K562 (cell line): ENCODE measurements around the gene RASL10B.

Source experiments
- BHLHE40 ChIP-seq: IDR thresholded peaks from 2 replicates; pipeline ENCODE4 v1.6.1; 2011; ENCODE audit warnings: low read length, improper control_type of control experiment
- CREB5 ChIP-seq: fragments of 250-450 bp; sonication (Bioruptor Pico); IDR thresholded peaks from 2 replicates; pipeline ENCODE4 v1.5.0; 2020; ENCODE audit warnings: mild to moderate bottlenecking
- CTCF ChIP-seq, 3 experiments: IDR thresholded peaks in 2 of 3; conservative IDR thresholded peaks in 1 of 3; 2 replicates each; pipeline ENCODE4 v1.5.1; 2011 to 2012; ENCODE audit warnings: low read length in 3 of 3, mild to moderate bottlenecking in 3 of 3, control low read depth in 2 of 3, improper control_type of control experiment in 1 of 3, inconsistent platforms in 1 of 3, low read depth in 1 of 3, mixed read lengths in 1 of 3, moderate library complexity in 1 of 3; ENCODE audit not compliant: insufficient read depth in 2 of 3
- ETS1 ChIP-seq: conservative IDR thresholded peaks from 2 replicates; pipeline ENCODE4 v1.6.1; 2011; ENCODE audit warnings: low read depth, mild to moderate bottlenecking, low read length; ENCODE audit not compliant: control insufficient read depth
- FOXO4 ChIP-seq: fragments of 450-650 bp; formaldehyde crosslinking; IDR thresholded peaks from 2 replicates; pipeline ENCODE4 v1.4.0; 2020; ENCODE audit warnings: mild to moderate bottlenecking, moderate library complexity
- FOXP1 ChIP-seq: sonication (generic); formaldehyde crosslinking; IDR thresholded peaks from 2 replicates; pipeline ENCODE4 v1.8.0; 2022; ENCODE audit warnings: mild to moderate bottlenecking, missing genetic modification reagents
- MAFF ChIP-seq: IDR thresholded peaks from 2 replicates; pipeline ENCODE4 v1.6.1; 2012; ENCODE audit warnings: low read length, improper control_type of control experiment
- NUFIP1 ChIP-seq: fragments of 450-650 bp; IDR thresholded peaks from 2 replicates; pipeline ENCODE4 v1.6.1; 2018; ENCODE audit not compliant: partially characterized antibody
- ZNF282 ChIP-seq: sonication (generic); formaldehyde crosslinking; IDR thresholded peaks from 2 replicates; pipeline ENCODE4 v1.8.1; 2023; ENCODE audit warnings: missing genetic modification reagents

GRCh38 chr17:35742896-35743477 lies 11.5 kb downstream of the RASL10B start:
- TF ChIP-seq ETS1 = no peak
- TF ChIP-seq FOXP1 = no peak
- no peak for TF ChIP-seq ZNF282 (CRISPR knock-in tag)
- no peak for TF ChIP-seq CTCF (IDR thresholded peaks at IDR 0.05 in 2 of 3, conservative IDR thresholded peaks at IDR 0.05 in 1 of 3; ENCODE audit: insufficient read depth in 2 of 3, low read depth in 1 of 3, low read length in 3 of 3)
- no peak for TF ChIP-seq NUFIP1
- TF ChIP-seq BHLHE40 = no peak
- TF ChIP-seq FOXO4 (CRISPR knock-in tag) = no peak
- no peak for TF ChIP-seq MAFF
- no peak for TF ChIP-seq CREB5 (CRISPR knock-in tag)
